ENCODE measurements around the gene CERS5.
A peak's percentile ranks its signal among the peaks of the same experiment; 100 is the strongest.

The CERS5 gene, protein sequence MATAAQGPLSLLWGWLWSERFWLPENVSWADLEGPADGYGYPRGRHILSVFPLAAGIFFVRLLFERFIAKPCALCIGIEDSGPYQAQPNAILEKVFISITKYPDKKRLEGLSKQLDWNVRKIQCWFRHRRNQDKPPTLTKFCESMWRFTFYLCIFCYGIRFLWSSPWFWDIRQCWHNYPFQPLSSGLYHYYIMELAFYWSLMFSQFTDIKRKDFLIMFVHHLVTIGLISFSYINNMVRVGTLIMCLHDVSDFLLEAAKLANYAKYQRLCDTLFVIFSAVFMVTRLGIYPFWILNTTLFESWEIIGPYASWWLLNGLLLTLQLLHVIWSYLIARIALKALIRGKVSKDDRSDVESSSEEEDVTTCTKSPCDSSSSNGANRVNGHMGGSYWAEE

DNA sequence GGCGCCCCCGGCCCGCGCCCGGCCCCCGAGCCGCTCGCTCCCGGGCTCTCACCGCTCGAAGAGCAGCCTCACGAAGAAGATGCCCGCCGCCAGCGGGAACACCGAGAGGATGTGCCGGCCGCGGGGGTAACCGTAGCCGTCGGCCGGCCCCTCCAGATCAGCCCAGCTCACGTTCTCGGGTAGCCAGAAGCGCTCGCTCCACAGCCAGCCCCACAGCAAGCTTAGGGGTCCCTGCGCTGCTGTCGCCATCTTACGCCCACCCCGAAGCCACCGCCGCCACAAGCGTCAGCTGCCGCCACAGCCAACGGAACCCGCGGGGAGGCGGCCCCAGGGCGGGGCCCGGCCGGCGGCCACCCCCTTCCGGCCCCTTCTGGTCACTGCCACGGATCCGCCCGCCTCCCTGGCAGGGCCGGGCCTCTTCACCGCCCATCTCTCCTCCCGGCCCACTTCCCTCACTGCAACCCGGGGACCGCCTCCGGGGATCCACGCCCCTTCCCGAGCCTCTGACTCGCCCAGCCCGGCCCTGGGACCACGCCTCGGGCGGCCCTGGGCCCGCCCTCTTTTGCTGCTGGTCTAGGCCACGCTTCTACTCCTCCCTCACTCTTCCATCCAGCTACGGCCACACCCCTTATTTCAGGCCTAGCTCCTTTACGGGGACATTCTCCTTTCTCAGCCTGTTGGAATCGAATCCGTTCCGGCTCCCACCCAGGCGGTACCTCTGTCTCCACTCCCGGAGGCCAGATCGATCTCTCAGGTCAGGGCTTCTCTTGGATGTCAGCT is at the start of gene CERS5:
Gene CERS5 (minus strand): TSS at position 321 of the 780 bp plus-strand sequence. CDS start 72 bp downstream, at position 249.
- DNase-seq, result peak; percentile 99

DNA sequence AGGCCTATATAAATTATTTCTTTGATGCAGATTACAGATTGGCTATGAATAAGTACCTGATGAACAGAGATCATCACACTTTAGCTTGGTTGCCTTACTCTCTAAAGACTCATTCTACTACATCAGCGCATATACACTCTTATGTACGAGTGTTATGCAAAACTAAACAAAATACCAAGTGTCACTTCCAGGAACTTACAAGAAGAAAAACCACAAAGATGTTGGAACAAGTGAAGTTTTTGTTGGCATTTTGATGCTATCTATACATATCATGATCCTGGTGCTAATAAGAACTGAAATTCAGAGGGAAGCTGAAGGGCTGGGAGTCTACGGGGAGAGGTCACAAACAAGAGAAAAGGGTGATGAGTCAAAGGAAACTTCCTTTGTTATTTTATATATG is 47.9 kb upstream of the CERS5 start:
- no peak for DNase-seq

DNA sequence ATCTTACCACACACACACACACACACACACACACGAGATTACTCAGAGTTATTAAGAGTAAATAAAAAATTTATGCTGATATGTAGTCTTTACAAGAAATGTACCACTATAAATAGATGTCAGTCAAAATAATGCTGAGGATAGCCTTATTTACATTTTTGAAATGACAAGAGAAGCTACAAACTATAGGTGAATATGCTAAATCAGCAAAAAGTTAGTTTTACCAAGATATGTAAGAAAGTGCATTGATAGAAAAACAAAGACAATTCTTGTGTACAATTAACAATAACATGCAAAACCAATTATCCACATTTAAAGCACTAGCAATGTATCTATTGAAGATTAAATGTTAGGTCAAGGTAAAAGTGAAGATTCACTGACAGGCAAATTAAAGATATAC is 46.8 kb upstream of the CERS5 start:
- DNase-seq, result no peak

DNA sequence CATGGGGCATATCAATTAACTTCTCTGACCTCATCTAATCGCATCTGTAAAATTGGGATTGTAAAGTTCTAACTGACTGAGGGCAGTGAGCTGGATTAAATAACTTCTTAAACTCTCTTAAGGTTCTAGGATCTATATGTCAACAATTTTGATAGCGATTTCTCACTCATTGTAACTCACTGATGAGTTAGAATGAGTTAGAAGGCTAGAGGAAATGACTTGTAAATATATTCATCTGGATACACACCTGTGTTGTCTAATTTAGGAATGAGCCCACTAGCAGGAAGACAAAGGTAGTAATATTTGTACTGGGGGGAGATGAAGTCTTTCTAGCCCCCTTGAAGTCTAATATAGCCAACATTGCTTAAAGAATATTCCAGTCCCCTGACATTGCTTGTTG is 46.3 kb upstream of the CERS5 start:
- no peak for DNase-seq

DNA sequence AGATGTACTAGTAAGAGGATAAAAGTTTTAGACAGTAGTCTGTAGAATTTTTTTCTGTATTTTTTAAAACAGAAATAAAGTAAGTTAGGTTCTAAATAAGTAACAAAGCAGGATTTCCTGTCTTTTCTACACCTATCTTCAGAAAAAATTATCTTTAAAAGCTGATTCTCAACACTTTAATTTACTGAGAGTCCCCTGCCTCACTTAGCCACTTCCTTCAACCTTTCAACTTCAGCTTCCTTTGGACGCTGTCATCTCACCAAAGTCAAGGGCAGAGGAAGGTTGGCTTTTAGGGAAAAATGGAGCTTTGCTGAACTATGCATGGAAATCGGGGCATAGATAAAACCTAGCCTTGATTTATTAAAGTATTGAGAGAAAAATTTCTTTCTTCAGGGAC is 44.9 kb upstream of the CERS5 start:
- DNase-seq, result no peak

DNA sequence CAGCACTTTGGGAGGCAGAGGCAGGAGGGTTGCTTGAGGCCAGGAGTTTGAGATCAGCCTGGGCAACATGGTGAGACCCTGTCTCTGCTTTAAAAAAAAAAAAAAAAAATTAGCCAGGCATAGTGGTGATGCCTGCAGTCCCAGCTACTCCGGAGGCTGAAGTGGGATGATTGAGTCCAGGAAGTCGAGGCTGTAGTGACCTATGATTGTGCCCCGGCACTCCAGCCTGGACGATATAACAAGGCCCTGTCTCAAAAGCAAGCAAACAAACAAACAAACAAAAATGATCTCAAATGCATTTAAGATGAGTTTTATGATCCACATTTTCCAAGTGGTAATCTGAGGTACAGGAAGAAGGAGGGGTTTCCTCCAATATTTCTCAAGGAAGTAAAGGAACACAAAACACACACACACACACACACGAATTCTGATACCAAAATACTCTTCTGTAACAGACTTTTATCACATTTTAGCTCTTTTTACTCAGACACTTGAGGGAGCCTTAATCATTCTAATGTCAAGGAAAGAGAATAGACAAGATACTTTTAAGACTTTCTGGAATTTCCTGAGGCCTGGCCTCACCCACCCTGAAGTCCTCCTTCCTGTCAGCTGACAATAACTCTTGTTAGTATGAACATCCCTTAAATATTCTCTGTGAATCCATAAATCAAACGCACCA is 44.4 kb upstream of the CERS5 start:
- DNase-seq, result no peak

DNA sequence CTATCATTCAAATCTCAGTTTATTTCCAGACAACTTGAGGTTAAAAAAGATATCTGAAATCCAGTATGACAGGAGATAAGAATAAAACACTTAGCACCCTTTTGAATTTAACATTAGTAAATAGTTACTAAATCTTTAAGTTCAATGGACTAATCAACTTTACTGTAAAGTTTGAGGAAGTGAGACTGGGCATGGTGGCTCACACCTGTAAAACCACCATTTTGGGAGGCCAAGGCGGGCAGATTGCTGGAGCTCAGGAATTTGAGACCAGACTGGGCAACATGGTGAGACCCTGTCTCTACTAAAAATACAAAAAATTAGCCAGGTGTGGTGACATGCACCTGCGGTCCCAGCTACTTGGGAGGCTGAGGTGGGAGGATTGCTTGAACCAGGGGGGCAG is 40.3 kb upstream of the CERS5 start:
- DNase-seq, result no peak

DNA sequence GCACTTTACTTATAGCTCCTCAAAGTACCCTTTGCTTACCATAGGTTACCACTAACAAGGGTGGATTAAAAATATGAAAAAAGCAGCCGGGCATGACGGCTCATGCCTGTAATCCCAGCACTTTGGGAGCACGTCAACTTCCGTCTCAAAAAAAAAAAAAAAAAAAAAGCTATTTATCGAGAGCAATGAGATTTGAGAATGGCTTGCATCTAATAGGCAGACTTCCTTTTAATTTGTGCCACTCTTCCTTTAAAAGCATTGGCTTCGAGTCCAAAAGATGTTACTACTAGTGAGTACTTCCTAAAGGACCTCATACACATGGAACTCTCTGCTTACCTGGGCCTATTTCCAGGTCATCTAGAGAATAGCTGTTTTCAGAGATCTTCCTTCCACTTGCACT is 38.5 kb upstream of the CERS5 start:
- DNase-seq, result no peak

DNA sequence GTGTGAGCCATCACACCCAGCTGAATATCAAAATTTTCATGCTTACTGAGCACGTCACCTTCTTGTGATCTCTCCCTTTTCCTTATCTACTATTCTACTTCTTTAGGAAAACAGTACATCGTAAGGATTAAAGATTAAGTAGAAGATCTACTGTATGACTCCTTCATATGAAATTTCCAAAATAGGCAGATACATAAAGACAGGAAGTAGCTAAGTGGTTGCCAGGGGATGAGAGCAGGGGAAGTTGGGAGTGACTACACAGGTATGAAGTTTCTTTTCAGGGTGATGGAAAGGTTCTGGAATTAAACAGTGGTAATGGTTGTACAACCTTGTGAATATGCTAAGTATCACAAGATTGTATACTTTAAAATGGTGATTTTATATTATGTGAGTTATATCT is 36.5 kb upstream of the CERS5 start:
- DNase-seq, result no peak

DNA sequence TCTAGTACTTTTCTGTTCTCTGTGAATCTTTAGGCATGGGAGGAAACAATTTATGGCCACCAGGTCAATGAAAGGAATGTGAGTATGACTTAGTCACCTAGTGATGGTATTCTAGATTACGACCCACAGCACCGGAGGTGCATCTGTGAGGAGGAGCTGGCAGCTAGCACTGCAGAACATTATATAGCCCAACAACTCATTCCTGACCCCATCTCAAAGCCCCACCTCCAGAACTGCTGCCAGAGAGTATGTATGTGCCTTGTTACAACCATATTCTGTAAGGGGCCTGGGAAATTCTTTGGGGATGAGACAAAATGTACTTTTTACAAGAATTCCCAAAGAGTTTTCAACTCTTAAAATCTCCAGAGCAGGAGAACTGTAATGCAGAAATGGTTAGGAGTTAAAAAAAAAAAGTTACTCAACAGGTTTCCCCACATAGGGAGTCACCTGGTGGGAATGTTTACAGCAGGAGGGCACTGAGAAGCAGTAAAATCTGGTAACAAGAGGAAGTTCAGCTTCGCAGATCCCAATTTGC is 34.9 kb upstream of the CERS5 start:
- no peak for DNase-seq

DNA sequence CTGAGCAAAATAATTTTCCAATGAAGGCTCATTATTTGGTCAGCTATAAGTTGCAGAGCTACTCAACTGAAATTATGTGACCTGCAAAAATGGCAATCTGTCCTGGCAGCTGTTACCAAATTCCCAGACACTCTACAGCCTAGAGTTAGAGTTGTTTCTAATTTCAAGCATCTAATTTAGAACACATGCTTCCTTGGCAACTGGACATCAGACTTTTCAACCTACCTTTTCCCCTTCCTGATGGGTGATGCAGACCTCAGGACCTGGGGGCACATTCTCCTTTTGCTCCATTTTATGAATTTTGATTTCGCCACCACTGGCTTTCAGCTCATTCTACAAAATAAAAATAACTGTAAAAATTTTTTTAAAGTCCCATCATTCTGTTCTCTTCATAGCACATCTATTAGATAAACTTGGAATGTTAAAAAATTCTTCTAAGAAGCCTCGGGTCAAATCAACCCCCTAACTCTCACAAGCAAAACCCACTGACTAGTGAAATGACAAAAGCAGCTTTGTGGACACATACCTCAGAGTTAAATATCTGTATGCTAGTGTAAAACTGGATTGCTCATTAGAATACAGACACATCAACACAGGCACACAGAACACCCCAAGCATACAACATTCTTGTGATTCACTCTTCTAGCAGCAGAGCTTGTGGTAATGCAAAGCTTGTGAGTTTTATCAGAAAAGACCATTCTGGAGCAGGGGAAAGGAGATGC is 33.5 kb upstream of the CERS5 start:
- DNase-seq, result no peak

DNA sequence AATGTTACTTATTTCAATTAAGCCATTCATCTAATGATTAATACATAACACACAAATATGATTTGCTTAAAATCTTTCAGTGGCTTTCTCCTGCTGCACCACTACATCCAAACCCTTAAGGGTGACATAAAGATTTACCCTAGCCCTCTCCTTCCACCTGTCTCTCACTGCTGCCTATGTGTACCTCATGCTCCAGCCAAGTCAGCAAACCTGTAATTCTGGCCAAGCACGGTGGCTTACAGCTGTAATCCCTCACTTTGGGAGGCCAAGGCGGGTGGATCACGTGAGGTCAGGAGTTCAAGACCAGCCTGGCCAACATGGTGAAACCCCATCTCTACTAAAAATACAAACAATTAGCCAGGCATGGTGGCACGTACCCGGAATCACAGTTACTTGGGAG is 31.7 kb upstream of the CERS5 start:
- DNase-seq, result no peak

DNA sequence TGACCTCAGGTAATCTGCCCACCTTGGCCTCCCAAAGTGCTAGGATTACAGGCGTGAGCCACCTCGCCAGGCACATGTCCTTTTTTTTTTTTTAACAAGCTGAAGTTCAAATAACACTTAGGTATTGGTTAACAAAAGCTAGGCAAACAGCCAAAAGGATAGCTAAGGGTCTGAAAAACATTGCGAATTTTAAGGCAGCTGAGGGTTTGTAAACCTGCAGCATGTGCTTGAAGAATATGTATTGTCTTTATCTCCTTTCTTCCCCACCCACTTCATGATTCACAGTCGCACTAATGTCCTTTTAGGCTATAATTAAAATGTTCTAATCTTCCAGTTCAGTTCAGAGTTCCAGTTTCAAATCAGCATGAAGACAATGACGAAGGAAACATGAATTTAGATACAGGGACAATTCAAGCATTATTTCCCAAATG is 30.1 kb upstream of the CERS5 start:
- no peak for DNase-seq

DNA sequence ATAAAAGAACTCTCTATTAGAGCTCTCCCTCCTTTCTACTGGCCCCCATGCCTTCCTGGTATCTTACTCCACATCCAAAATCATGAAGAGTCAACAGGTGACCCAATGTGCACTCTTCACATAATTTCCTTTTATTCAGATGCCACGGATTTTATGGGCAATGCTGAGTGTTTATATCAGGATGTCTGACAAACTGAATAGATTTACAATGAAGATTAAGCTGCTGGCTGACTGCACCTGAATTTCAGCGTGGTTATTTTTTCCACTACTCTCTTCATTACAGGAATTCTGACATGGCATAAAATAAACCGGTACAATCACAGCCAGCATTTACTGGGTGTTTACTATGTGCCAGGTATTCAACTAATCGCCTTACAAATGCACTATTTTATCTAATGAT is 29.4 kb upstream of the CERS5 start:
- DNase-seq, result no peak

DNA sequence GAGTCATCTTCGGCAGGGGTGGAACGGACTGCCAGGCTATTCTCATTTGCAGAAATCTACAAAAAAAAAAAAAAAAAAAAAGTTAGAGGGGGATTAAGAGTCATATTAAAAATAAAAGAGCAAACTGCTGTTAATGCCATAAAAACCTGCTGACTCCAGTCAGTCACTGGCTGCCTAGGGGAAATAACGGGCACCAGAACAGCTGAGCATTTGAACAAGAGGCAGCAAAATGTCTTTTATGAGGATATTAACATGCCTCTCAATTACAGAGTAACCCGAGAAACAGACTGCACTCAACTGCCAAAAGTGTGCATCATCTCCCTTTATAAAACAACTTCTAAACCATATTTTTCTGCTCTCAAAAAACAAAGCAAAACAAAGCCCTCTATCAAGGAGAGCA is 28.7 kb upstream of the CERS5 start:
- DNase-seq, result no peak

DNA sequence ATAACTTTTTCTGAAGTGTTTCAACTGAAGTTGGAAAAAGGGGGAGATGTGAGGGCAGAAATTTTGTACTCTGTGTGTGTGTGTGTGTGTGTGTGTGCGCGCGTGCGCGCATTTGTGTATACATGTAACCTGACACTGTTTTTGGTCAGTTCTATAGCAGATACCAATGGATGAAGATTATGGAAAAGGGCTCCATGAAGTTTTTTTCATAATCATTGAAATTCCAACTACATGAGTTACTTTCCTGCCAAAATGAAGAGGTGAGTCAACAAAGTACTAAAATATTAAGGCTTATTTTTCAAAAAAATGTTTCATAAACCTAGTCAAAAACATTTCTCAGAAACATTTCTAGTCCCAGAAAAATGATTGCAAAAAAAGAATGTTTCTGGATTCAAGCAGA is 25.7 kb upstream of the CERS5 start:
- DNase-seq, result no peak

DNA sequence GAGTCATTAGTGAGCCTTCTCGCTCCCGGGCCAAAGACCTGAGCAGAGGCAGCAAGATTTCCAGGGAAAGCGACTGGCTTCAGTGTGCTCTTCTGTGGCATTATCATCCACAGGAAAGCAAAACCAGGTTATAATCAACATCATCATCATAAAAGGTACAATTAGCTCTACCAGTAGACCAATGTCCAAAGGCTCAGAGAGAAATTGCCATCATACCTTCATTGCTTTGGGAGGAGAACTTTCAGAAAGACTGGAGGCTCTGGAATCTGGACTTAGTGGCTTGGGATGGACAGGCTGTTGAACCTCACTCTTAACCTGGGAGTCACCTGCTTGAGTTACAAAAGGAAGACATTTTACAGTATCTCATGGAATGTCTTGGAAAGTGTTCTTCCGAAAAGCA is 25.1 kb upstream of the CERS5 start:
- no peak for DNase-seq

DNA sequence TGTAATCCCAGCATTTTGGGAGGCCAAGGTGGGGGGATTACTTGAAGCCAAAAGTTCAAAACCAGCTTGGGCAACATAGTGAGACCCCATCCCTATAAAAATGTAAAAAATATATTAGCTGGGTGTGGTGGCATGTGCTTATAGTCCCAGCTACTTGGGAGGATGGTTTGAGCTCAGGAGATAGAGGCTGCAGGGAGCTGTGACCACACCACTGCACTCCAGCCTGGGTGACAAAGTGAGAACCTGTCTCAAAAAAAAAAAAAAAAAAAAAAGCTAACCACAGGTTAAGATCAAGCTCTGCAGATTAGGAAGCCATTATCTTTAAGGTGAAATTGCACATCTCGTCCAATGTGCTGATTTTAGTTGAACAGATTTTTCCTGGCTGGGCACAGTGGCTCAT is 23.7 kb upstream of the CERS5 start:
- no peak for DNase-seq

DNA sequence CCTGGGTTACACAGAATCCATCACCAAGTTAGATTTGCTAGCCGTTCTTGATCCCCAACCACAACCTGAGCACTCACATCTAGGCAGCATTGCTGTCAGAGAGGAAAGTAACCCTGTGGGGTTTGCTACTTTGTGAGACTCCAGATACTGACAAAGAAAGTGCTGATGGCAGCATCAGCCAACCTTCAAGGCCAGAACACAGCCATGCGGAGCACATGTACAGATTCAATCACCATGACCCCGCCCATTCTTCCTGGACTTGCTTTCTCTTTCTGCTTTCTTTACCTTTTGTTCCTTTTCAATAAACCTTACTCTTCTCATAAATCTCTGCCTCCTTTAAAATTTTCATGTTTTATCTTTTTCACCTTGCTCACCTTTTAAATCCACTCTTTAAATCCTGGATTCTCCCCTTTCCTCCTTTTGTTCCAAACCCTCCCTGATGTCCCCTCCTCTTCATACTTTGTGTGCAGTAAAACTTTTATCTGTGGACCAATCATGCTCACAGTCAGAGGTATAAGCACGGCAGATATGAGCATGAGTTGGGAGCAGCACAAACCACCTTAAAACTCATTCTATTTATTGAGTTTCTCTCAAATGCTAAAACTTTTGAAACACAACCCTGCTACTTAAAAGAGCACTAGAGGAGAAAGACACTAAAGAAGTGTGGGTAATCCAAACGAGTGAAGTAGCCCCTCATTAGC is 21.9 kb upstream of the CERS5 start:
- no peak for DNase-seq

DNA sequence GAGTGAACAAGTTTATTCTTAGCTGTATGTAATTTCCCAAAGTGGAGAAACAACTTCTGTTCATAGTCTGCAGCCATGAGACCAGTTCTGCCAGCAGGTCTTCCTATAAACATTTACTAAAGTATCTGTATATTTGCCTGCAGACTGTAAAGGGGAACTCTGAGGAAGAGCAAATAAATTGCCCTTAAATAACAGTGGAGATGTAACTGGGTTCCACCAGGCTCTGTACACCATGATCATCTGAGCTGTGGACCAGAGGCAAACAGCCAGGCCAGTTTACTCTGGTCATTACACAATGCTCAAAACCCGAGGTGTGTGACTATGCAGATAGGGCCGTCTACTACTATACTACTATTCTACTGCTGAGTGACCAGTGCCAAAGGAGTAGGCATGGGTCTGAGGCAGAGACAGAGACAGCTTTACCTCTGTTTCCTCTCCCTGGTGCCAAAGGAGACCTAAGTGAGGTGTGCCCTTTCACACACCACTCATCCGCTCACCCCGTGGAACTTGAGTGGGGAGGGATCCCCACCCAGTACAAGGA is 21.1 kb upstream of the CERS5 start:
- no peak for DNase-seq

DNA sequence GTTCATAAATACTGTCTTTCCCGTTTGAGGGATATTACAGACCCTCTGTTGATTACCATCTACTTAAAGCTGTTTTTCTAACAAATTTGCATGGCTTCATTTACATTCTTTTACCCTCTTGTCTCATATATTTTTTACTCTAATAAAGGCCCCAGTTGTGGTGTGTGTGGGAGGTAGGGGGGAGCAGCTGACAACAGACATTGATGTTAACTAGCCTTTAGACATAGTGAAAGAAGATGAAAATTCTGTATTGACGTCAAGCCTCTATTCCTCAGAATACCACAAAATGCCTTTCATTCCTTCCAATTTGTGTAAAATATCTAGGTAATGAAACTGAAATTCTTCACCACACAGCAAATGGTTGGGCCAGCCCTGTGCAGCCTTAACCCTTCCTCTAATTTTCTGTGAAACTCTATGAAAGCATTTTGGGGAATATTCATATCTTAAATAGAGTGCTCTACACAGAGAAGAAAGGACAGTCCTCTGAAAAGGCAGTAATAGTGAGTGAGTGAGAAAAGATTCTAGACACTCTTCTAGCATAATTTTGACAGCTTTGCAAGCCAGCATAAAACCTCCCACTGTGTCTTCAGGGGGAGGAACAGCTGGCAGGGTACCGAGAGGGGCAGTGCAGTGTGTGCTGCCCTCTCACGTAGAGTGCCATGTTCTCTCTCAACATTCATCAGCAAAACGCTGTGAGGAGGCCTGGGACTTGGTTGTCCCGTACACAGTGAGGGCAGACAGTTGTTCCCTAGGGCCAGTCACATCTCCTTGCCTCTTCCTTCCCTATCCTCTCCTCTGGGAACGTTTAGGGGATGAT is 20.1 kb upstream of the CERS5 start:
- no peak for DNase-seq

Measured in hematopoietic multipotent progenitor cell treated with erythropoietin and hydrocortisone succinate and interleukin-3 and kit ligand, for 4 days (in vitro differentiated cells).